HepG2 (cell line): Measurements from ENCODE around the gene NFX1. TPM values are rescaled to one million over a fixed set of nuclear protein-coding genes. Genes with fewer than 3 reads are reported as not detected.

Experiments
- AKNA ChIP-seq: sonication (generic); formaldehyde crosslinking; IDR thresholded peaks from 2 replicates; pipeline ENCODE4 v1.4.0; 2020; ENCODE audit warnings: missing genetic modification reagents, borderline replicate concordance
- ATF7-NPFF ChIP-seq: sonication (generic); formaldehyde crosslinking; IDR thresholded peaks from 2 replicates; pipeline ENCODE4 v1.8.1; 2023; ENCODE audit warnings: mild to moderate bottlenecking, low read depth, missing genetic modification reagents, moderate library complexity
- BCL3 ChIP-seq: sonication (generic); formaldehyde crosslinking; IDR thresholded peaks from 2 replicates; pipeline ENCODE4 v1.5.1; 2020; ENCODE audit warnings: mild to moderate bottlenecking, missing genetic modification reagents, moderate library complexity
- CCAR2 ChIP-seq: fragments of 200-400 bp; formaldehyde crosslinking; optimal IDR thresholded peaks from 2 replicates; pipeline ENCODE3; 2018; ENCODE audit warnings: low read depth, mild to moderate bottlenecking, low read length, moderate library complexity
- IRX3 ChIP-seq: sonication (generic); formaldehyde crosslinking; IDR thresholded peaks from 2 replicates; pipeline ENCODE4 v1.8.1; 2023; ENCODE audit warnings: mild to moderate bottlenecking, low read depth, missing genetic modification reagents, borderline replicate concordance
- KLF15 ChIP-seq: sonication (generic); formaldehyde crosslinking; IDR thresholded peaks from 2 replicates; pipeline ENCODE4 v1.8.1; 2023; ENCODE audit warnings: borderline replicate concordance, mild to moderate bottlenecking, inconsistent platforms, missing genetic modification reagents, mixed read lengths
- MTA1 ChIP-seq: sonication (generic); formaldehyde crosslinking; IDR thresholded peaks from 2 replicates; pipeline ENCODE4 v1.4.0; 2020; ENCODE audit warnings: missing genetic modification reagents, mild to moderate bottlenecking, borderline replicate concordance
- PAX8 ChIP-seq: sonication (generic); formaldehyde crosslinking; IDR thresholded peaks from 2 replicates; pipeline ENCODE4 v1.8.0; 2022; ENCODE audit warnings: mild to moderate bottlenecking, missing genetic modification reagents, borderline replicate concordance
- SALL2 ChIP-seq: sonication (generic); formaldehyde crosslinking; IDR thresholded peaks from 2 replicates; pipeline ENCODE4 v1.8.1; 2023; ENCODE audit warnings: mild to moderate bottlenecking, missing genetic modification reagents, inconsistent platforms
- WIZ ChIP-seq: sonication (generic); formaldehyde crosslinking; IDR thresholded peaks from 2 replicates; pipeline ENCODE4 v1.5.1; 2020; ENCODE audit warnings: mild to moderate bottlenecking, missing genetic modification reagents
- ZBTB2 ChIP-seq: sonication (generic); formaldehyde crosslinking; IDR thresholded peaks from 2 replicates; pipeline ENCODE4 v1.8.0; 2022; ENCODE audit warnings: low read depth, missing genetic modification reagents
- ZFP36L2 ChIP-seq: sonication (generic); formaldehyde crosslinking; IDR thresholded peaks from 2 replicates; pipeline ENCODE4 v1.4.0; 2020; ENCODE audit warnings: missing genetic modification reagents
- ZFY ChIP-seq: sonication (generic); formaldehyde crosslinking; IDR thresholded peaks from 2 replicates; pipeline ENCODE4 v1.4.0; 2020; ENCODE audit warnings: missing genetic modification reagents
- ZHX1 ChIP-seq: sonication (generic); formaldehyde crosslinking; IDR thresholded peaks from 2 replicates; pipeline ENCODE4 v1.8.1; 2022; ENCODE audit warnings: low read depth, mild to moderate bottlenecking, missing genetic modification reagents
- ZNF136 ChIP-seq: sonication (generic); formaldehyde crosslinking; IDR thresholded peaks from 2 replicates; pipeline ENCODE4 v1.8.1; 2022; ENCODE audit warnings: low read depth, mild to moderate bottlenecking, moderate library complexity, missing genetic modification reagents
- ZNF446 ChIP-seq: sonication (generic); formaldehyde crosslinking; IDR thresholded peaks from 2 replicates; pipeline ENCODE4 v1.5.0; 2020; ENCODE audit warnings: mild to moderate bottlenecking, missing genetic modification reagents
- ZNF468 ChIP-seq: sonication (generic); formaldehyde crosslinking; IDR thresholded peaks from 2 replicates; pipeline ENCODE4 v1.8.0; 2022; ENCODE audit warnings: mild to moderate bottlenecking, moderate library complexity, missing genetic modification reagents
- ZNF776 ChIP-seq: sonication (generic); formaldehyde crosslinking; IDR thresholded peaks from 2 replicates; pipeline ENCODE4 v1.4.0; 2020; ENCODE audit warnings: mild to moderate bottlenecking, missing genetic modification reagents
- ZNF782 ChIP-seq: sonication (generic); formaldehyde crosslinking; IDR thresholded peaks from 2 replicates; pipeline ENCODE4 v1.4.0; 2020; ENCODE audit warnings: missing genetic modification reagents, mild to moderate bottlenecking, borderline replicate concordance
- polyA plus RNA-seq, 8 experiments: library from polyadenylated mRNA; depleted of rRNA in 3 of 8; stranded (reverse) in 7 of 8; unstranded in 1 of 8; fragments of >200 nt; fragmentation: Illumina TruSeq in 4 of 8; extraction: Trizol in 4 of 8; gene quantifications; 2 replicates each; pipeline versions ENCODE4 v1.2.1 to v1.2.3, GENCODE V29; 2011 to 2016; ENCODE audit warnings: low read depth in 4 of 8, missing spikeins in 1 of 8, mixed read lengths in 1 of 8; ENCODE audit not compliant: insufficient read depth in 1 of 8
- total RNA-seq, 5 experiments: library from RNA; depleted of rRNA; stranded (reverse); fragments of >200 nt; fragmentation: Illumina TruSeq; extraction: Trizol; gene quantifications; 2 replicates each; pipeline ENCODE4 v1.2.3, GENCODE V29; 2016; ENCODE audit warnings: low read depth in 1 of 5

NFX1 gene
- total and polyA plus RNA-seq, 2 of the 13 experiments (the other 11 are each of a cell fraction or from before 2014, with no cell fraction given), result 23.9 to 27.5 TPM

- peak; percentile 91 for TF ChIP-seq ZHX1 (CRISPR knock-in tag)
- TF ChIP-seq AKNA (CRISPR knock-in tag), result no peak
- TF ChIP-seq IRX3 (CRISPR knock-in tag), result no peak
- peak; percentile 94 for TF ChIP-seq CCAR2
- TF ChIP-seq ZNF782, result peak; percentile 50; the same call in 1 of the 2 replicates
- peak; percentile 71; the same call in 1 of the 2 replicates for TF ChIP-seq SALL2 (CRISPR knock-in tag)
- no peak for TF ChIP-seq ZNF136 (CRISPR knock-in tag)
- no peak for TF ChIP-seq ZNF446 (CRISPR knock-in tag)
- TF ChIP-seq KLF15, result no peak
- peak; percentile 99 for TF ChIP-seq MTA1 (CRISPR knock-in tag)
- peak; percentile 63 for TF ChIP-seq BCL3 (CRISPR knock-in tag)
- 0 out of 2 replicates have a peak, but pooled peaks have one; percentile 49 for TF ChIP-seq ZNF468 (CRISPR knock-in tag)
- no peak for TF ChIP-seq PAX8
- TF ChIP-seq ZFP36L2, result no peak
- TF ChIP-seq ZBTB2 (CRISPR knock-in tag), result peak; percentile 72; the same call in 1 of the 2 replicates
- peak; percentile 91 for TF ChIP-seq ATF7-NPFF (CRISPR knock-in tag)
- peak; percentile 54; the same call in 1 of the 2 replicates for TF ChIP-seq ZFY
- TF ChIP-seq WIZ (CRISPR knock-in tag), result peak; percentile 60; the same call in 1 of the 2 replicates
- TF ChIP-seq ZNF776, result peak; percentile 28; the same call in 1 of the 2 replicates
Measured at GRCh38 chr9:33415501-33416038, 125.3 kb downstream of the NFX1 start (continued).
